OCI-LY7 (cell line): ENCODE measurements around the gene DAP. TPM values are rescaled to one million over a fixed set of nuclear protein-coding genes. Genes with fewer than 3 reads are reported as not detected.

Source experiments
- BruUV-seq: library from RNA; stranded (reverse); fragments of 400-500 nt; replicated peaks from 2 replicates; lab custom pipeline; 2021; lab: Mats Ljungman, UMichigan
- CTCF ChIA-PET: fragments of 300-600 bp; sonication (Branson Sonifier 250); formaldehyde crosslinking; loops from one replicate; lab custom pipeline; 2022; ENCODE audit warnings: antibody characterized with exemption; ENCODE audit not compliant: unreplicated experiment; lab: Charles Lee
- POLR2A ChIA-PET: fragments of 300-600 bp; sonication (Branson Sonifier 250); formaldehyde crosslinking; loops from one replicate; lab custom pipeline; 2022; ENCODE audit warnings: antibody characterized with exemption; lab: Charles Lee
- DNase-seq: peaks from one replicate; pipeline ENCODE4 v3.0.0-alpha.2; 2015; ENCODE audit warnings: low spot score
- H2AFZ ChIP-seq: fragments of 200-600 bp; sonication (generic), shearing (Covaris generic); 2 replicates; pipeline ENCODE4 v1.6.1; 2014; ENCODE audit warnings: mild to moderate bottlenecking, antibody characterized with exemption, low read length, moderate library complexity
- H3K27ac ChIP-seq: fragments of 200-600 bp; sonication (generic); 2 replicates; pipeline ENCODE4 v1.5.1; 2014; ENCODE audit warnings: mixed run types, low read depth, mild to moderate bottlenecking, moderate library complexity, low read length, inconsistent platforms; ENCODE audit not compliant: poor library complexity, severe bottlenecking
- H3K36me3 ChIP-seq: fragments of 200-600 bp; sonication (generic); 2 replicates; pipeline ENCODE4 v1.6.1; 2014; ENCODE audit warnings: mild to moderate bottlenecking, antibody characterized with exemption, low read length, moderate library complexity, mixed read lengths; ENCODE audit not compliant: insufficient read depth
- H3K4me1 ChIP-seq: fragments of 200-600 bp; sonication (generic); 2 replicates; pipeline ENCODE4 v1.5.1; 2014; ENCODE audit warnings: mild to moderate bottlenecking, low read length; ENCODE audit not compliant: insufficient read depth, poor library complexity, severe bottlenecking
- H3K4me2 ChIP-seq: fragments of 200-600 bp; sonication (generic); 2 replicates; pipeline ENCODE4 v1.6.1; 2014; ENCODE audit warnings: mild to moderate bottlenecking, low read length
- H3K4me3 ChIP-seq: fragments of 200-600 bp; sonication (generic); 2 replicates; pipeline ENCODE4 v1.5.1; 2014; ENCODE audit warnings: mild to moderate bottlenecking, low read depth, low read length; ENCODE audit not compliant: poor library complexity, severe bottlenecking
- H3K79me2 ChIP-seq: fragments of 200-600 bp; sonication (generic); 2 replicates; pipeline ENCODE4 v1.6.1; 2016; ENCODE audit warnings: low read depth, mild to moderate bottlenecking, low read length, moderate library complexity, mixed read lengths; ENCODE audit not compliant: insufficient read depth
- H3K9me2 ChIP-seq: fragments of 200-600 bp; sonication (generic); 2 replicates; pipeline ENCODE4 v1.6.1; 2016; ENCODE audit warnings: mild to moderate bottlenecking, low read length, mixed read lengths; ENCODE audit not compliant: insufficient read depth
- H3K9me3 ChIP-seq: fragments of 200-600 bp; sonication (generic); 2 replicates; pipeline ENCODE4 v1.6.1; 2014; ENCODE audit warnings: mild to moderate bottlenecking, mixed run types, low read length, mixed read lengths
- H4K20me1 ChIP-seq: fragments of 200-600 bp; sonication (generic); 2 replicates; pipeline ENCODE4 v1.6.1; 2014; ENCODE audit warnings: mild to moderate bottlenecking, antibody characterized with exemption, low read length, moderate library complexity, mixed read lengths; ENCODE audit not compliant: insufficient read depth
- CTCF ChIP-seq: fragments of 200-600 bp; sonication (generic); conservative IDR thresholded peaks from 2 replicates; pipeline ENCODE4 v1.5.1; 2014; ENCODE audit warnings: mild to moderate bottlenecking, antibody characterized with exemption, low read length, moderate library complexity, mixed read lengths
- EZH2phosphoT487 ChIP-seq: fragments of 200-600 bp; sonication (generic); IDR thresholded peaks from 2 replicates; pipeline ENCODE4 v1.6.1; 2018; ENCODE audit warnings: low read depth, borderline replicate concordance, mild to moderate bottlenecking, mixed run types, antibody characterized with exemption, low read length, moderate library complexity, mixed read lengths
- intact Hi-C: fragments of 100-400 bp; cut with micrococcal nuclease; formaldehyde crosslinking; loops from one replicate; pipeline ENCODE4 v1.10.0; 2022; ENCODE audit not compliant: unreplicated experiment
- total RNA-seq, 2 experiments: library from RNA; depleted of rRNA in 1 of 2; stranded (reverse); fragments of >200 nt in 1 of 2; shearing (Covaris generic) in 1 of 2; gene quantifications; 2 replicates each; pipeline ENCODE4 v1.2.3, GENCODE V29; 2014 to 2022

The DAP gene
- total RNA-seq, 2 experiments from 2014 or later, result 21.5 to 96.1 TPM

- Histone ChIP-seq H3K79me2 (no peaks in the 10 kb centered on the region), H3K9me3 (no peaks in the 10 kb centered on the region), H3K4me2 (no peak overlapping the region), H2AFZ (no peak overlapping the region), H4K20me1 (no peaks in the 10 kb centered on the region), H3K36me3 (no peaks in the 10 kb centered on the region), H3K9me2 (no peaks in the 10 kb centered on the region), H3K4me1 (no peaks in the 10 kb centered on the region), H3K4me3 (no peak overlapping the region), H3K27ac (no peak overlapping the region)
- DNase-seq, result no peak
- ChIA-PET POLR2A (interaction anchor here (0.7 to 1.1 kb wide), 2 partner anchors 18 to 257 kb away, joined by 3 read pairs; no protein-coding TSS in a partner anchor), CTCF (no interaction called here)
- BruUV-seq, result no TSS peak
- TF ChIP-seq CTCF, result no peak
- no peak for TF ChIP-seq EZH2phosphoT487
- intact Hi-C loops, result no loop called here
Measured at GRCh38 chr5:10667431-10668057, 93.5 kb downstream of the DAP start.

GRCh38 chr5:10666531-10667299, 94.3 kb downstream of the DAP start:
- TF ChIP-seq EZH2phosphoT487 (no peak), CTCF (no peak)
- Histone ChIP-seq H3K9me2 (no peaks in the 10 kb centered on the region), H3K27ac (no peak overlapping the region), H2AFZ (no peak overlapping the region), H3K4me3 (no peak overlapping the region), H3K79me2 (no peaks in the 10 kb centered on the region), H3K4me2 (no peak overlapping the region), H3K9me3 (no peaks in the 10 kb centered on the region), H3K36me3 (no peaks in the 10 kb centered on the region), H4K20me1 (no peaks in the 10 kb centered on the region), H3K4me1 (no peaks in the 10 kb centered on the region)
- intact Hi-C loops, result no loop called here
- ChIA-PET CTCF (no interaction called here), POLR2A (interaction anchor here (0.7 to 1.1 kb wide), 2 partner anchors 19 to 256 kb away, joined by 3 read pairs; no protein-coding TSS in a partner anchor)
- DNase-seq, result no peak
- BruUV-seq, result no TSS peak

GRCh38 chr5:10665799-10666198, 95.2 kb downstream of the DAP start:
- H3K4me3 ChIP-seq, result no peak overlapping the region

More at GRCh38 chr5:10665799-10666198, 95.2 kb downstream of the DAP start:
- TF ChIP-seq CTCF (no peak), EZH2phosphoT487 (no peak)
- Histone ChIP-seq H4K20me1 (no peaks in the 10 kb centered on the region), H3K4me2 (no peak overlapping the region), H2AFZ (no peak overlapping the region), H3K36me3 (no peaks in the 10 kb centered on the region), H3K27ac (no peak overlapping the region), H3K4me1 (no peaks in the 10 kb centered on the region), H3K9me3 (no peaks in the 10 kb centered on the region), H3K79me2 (no peaks in the 10 kb centered on the region), H3K9me2 (no peaks in the 10 kb centered on the region)
- CTCF ChIA-PET, result no interaction called here
- intact Hi-C loops, result no loop called here
- no TSS peak for BruUV-seq
- DNase-seq, result no peak
- POLR2A ChIA-PET, result no interaction called here
